HL-60 (cell line): ENCODE results near the gene SYCN.

Experiments used
- DNase-seq, 2 experiments: peaks; one replicate each; pipeline ENCODE4 v3.0.0-alpha.2; 2010 to 2020; ENCODE audit warnings: low read depth in 1 of 2, low spot score in 1 of 2
- H3K27ac ChIP-seq: fragments of 250-450 bp; sonication (Bioruptor Pico); replicated peaks from 2 replicates; pipeline ENCODE4 v1.5.1; 2020; ENCODE audit warnings: mild to moderate bottlenecking, moderate library complexity
- H3K27me3 ChIP-seq: fragments of 250-450 bp; sonication (Bioruptor Pico); 2 replicates; pipeline ENCODE4 v1.5.1; 2021; ENCODE audit warnings: mild to moderate bottlenecking, moderate library complexity; ENCODE audit not compliant: insufficient read depth, poor library complexity, severe bottlenecking
- H3K4me3 ChIP-seq: replicated peaks from 2 replicates; pipeline ENCODE4 v1.5.1; 2011; ENCODE audit warnings: mild to moderate bottlenecking, control low read depth, low read length; ENCODE audit not compliant: insufficient read depth
- GABPA ChIP-seq: IDR thresholded peaks from 2 replicates; pipeline ENCODE4 v1.6.1; 2012; ENCODE audit warnings: low read depth
- POLR2AphosphoS5 ChIP-seq: IDR thresholded peaks from 2 replicates; pipeline ENCODE4 v1.6.1; 2012; ENCODE audit warnings: low read depth
- REST ChIP-seq: IDR thresholded peaks from 2 replicates; pipeline ENCODE4 v1.6.1; 2012; ENCODE audit warnings: low read depth; ENCODE audit not compliant: insufficient replicate concordance
- SPI1 ChIP-seq: IDR thresholded peaks from 2 replicates; pipeline ENCODE4 v1.6.1; 2012; ENCODE audit warnings: low read depth, mild to moderate bottlenecking, borderline replicate concordance
- long read RNA-seq: library from polyadenylated mRNA; unstranded; transcript quantifications from one replicate; pipeline ENCODE4 v2.0.0, GENCODE V29; 2020
- TF ChIP-seq, protein P1 (sequence below): IDR thresholded peaks from one replicate; pipeline ENCODE4 v1.5.1; 2011; ENCODE audit warnings: low read length, control low read depth, inconsistent platforms; ENCODE audit not compliant: insufficient read depth

SYCN gene, protein sequence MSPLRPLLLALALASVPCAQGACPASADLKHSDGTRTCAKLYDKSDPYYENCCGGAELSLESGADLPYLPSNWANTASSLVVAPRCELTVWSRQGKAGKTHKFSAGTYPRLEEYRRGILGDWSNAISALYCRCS
- long read RNA-seq = 0 reads

- H3K27ac ChIP-seq = no peak within 1 kb of the TSS
- no peak for DNase-seq
- peaks cover 40% of the 10 kb centered on the region for H3K27me3 ChIP-seq
- H3K4me3 ChIP-seq = no peak within 1 kb of the TSS
- TF ChIP-seq SPI1 (no peak), REST (no peak), GABPA (no peak), POLR2AphosphoS5 (no peak)
- TF ChIP-seq, protein P1, sequence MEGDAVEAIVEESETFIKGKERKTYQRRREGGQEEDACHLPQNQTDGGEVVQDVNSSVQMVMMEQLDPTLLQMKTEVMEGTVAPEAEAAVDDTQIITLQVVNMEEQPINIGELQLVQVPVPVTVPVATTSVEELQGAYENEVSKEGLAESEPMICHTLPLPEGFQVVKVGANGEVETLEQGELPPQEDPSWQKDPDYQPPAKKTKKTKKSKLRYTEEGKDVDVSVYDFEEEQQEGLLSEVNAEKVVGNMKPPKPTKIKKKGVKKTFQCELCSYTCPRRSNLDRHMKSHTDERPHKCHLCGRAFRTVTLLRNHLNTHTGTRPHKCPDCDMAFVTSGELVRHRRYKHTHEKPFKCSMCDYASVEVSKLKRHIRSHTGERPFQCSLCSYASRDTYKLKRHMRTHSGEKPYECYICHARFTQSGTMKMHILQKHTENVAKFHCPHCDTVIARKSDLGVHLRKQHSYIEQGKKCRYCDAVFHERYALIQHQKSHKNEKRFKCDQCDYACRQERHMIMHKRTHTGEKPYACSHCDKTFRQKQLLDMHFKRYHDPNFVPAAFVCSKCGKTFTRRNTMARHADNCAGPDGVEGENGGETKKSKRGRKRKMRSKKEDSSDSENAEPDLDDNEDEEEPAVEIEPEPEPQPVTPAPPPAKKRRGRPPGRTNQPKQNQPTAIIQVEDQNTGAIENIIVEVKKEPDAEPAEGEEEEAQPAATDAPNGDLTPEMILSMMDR = no peak
Measured at GRCh38 chr19:39203372-39204341, at the start of gene SYCN. Gene SYCN (minus strand): TSS chr19:39204263. CDS start chr19:39204254, 9 bp downstream.

GRCh38 chr19:39253374-39254149, 49.5 kb upstream of the SYCN start:
- no peak for DNase-seq
- Histone ChIP-seq H3K4me3 (no peak overlapping the region), H3K27ac (no peak overlapping the region), H3K27me3 (peaks cover 9% of the 10 kb centered on the region)
- TF ChIP-seq, protein P1 = no peak
- TF ChIP-seq GABPA = no peak
- TF ChIP-seq REST = no peak
- TF ChIP-seq SPI1 = no peak
- TF ChIP-seq POLR2AphosphoS5 = no peak

DNA sequence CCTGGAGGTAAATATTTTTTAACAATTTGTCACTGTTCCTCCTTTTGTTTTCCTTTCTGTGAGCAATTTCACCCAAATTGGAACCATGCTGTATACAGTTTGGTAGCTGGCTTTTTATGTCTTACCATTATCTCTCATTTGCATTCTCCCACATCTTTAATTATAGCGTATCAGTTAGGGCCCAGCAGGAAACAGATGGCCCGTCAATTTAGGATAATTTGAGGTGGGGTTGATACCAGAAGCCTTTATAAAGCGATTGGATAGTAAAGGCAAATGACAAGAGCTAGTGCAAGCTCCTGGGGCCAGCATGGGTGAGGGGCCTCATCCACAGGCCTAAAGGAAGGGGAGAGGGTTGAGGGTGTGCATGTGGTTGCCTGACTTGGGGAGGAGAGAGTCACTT, 48.4 kb upstream of the SYCN start:
- TF ChIP-seq GABPA (no peak), SPI1 (no peak), REST (no peak), POLR2AphosphoS5 (no peak)
- TF ChIP-seq, protein P1 = no peak
- no peak for DNase-seq
- Histone ChIP-seq H3K27ac (no peak overlapping the region), H3K4me3 (no peak overlapping the region), H3K27me3 (peaks cover 12% of the 10 kb centered on the region)
